Body of pancreas (tissue), 4 donors: Measurements from ENCODE around the gene CSRP1. TPM values are rescaled to one million over a fixed set of nuclear protein-coding genes. Genes with fewer than 3 reads are reported as not detected.
"Not testable (repeated sequence)": the region's sequence is repeated elsewhere in the genome, so short reads cannot be mapped to it uniquely, and the experiment has no call there.

Experiments used
- ATAC-seq: fragments of 150-250 bp; one replicate; pipeline ENCODE4 v1.9.1; 2016
- DNase-seq, 4 donors: peaks; one replicate each; pipeline ENCODE4 v3.0.0-alpha.2; 2019
- H3K27ac ChIP-seq, 4 donors: fragments of 200-600 bp; sonication (generic); 1 replicate in 3 of 4; 2 replicates in 1 of 4; pipeline versions ENCODE4 v1.5.1 to v1.6.1; 2016 to 2019; ENCODE audit warnings: mild to moderate bottlenecking in 1 of 4, mixed read lengths in 1 of 4, moderate library complexity in 1 of 4
- H3K27me3 ChIP-seq, 2 donors: fragments of 200-600 bp; sonication (generic); one replicate each; pipeline ENCODE4 v1.6.0; 2016; ENCODE audit warnings: mild to moderate bottlenecking in 1 of 2
- H3K36me3 ChIP-seq, 2 donors: fragments of 200-600 bp; sonication (generic); replicated peaks in 1 of 2; 2 replicates each; pipeline ENCODE4 v1.5.1; 2016; ENCODE audit warnings: low read depth in 2 of 2; ENCODE audit not compliant: insufficient read depth in 1 of 2
- H3K4me1 ChIP-seq: fragments of 200-600 bp; sonication (generic); one replicate; pipeline ENCODE4 v1.6.0; 2016
- H3K4me3 ChIP-seq, 2 donors: fragments of 200-600 bp; sonication (generic); 1 replicate in 1 of 2; 2 replicates in 1 of 2; pipeline ENCODE4 v1.5.1; 2016 to 2019
- H3K9me3 ChIP-seq, 3 donors: fragments of 200-600 bp; sonication (generic); 1 replicate in 2 of 3; 2 replicates in 1 of 3; pipeline ENCODE4 v1.5.1; 2016
- POLR2A ChIP-seq, 3 donors: fragments of 450-650 bp; IDR thresholded peaks; one replicate each; pipeline ENCODE4 v1.6.1; 2016; ENCODE audit warnings: antibody characterized with exemption in 3 of 3, mild to moderate bottlenecking in 2 of 3
- WGBS, 2 donors: methylation state at CpG; one replicate each; pipeline ENCODE4 v1.1.5; 2017; 5-methylcytosine and 5-hydroxymethylcytosine counted together
- intact Hi-C: fragments of 100-400 bp; cut with DNase I; formaldehyde crosslinking; loops from one replicate; pipeline ENCODE4 v1.15.1; 2023
- total RNA-seq, 2 donors: library from RNA; depleted of rRNA; stranded (reverse); fragments of >200 nt; gene quantifications; one replicate each; pipeline ENCODE4 v1.1.0, GENCODE V29; 2016
- TF ChIP-seq, protein P1 (sequence below), 7 experiments: fragments of 450-650 bp in 4 of 7; fragments of 200-600 bp in 3 of 7; sonication (generic) in 3 of 7; IDR thresholded peaks; one replicate each; pipeline ENCODE4 v1.5.1; 2016 to 2019; ENCODE audit warnings: antibody characterized with exemption in 7 of 7

CSRP1 gene
- total RNA-seq, 2 donors from 2014 or later: 127 to 245 TPM

DNA sequence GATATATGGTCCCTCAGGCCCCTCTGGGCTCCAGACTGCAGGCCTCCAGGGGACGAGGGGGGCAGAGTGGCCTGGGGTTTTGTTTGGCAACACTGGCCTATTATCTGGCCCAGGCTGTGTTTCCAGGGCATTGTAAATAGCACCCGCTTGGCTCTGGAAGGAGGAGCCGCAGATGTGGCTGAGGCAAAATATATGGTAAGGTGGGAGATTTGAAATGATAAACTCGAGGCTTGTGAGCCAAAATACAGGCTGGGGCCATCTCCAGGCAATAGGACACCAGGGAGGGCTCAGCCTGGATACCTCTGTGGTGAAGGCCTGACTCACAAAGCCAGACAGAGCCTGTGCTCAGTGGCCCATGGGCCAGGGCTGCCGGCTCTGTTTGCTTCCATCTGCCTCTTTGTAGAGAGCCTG lies 46.0 kb upstream of the CSRP1 start:
- intact Hi-C loops: no loop called here
- TF ChIP-seq, protein P1, sequence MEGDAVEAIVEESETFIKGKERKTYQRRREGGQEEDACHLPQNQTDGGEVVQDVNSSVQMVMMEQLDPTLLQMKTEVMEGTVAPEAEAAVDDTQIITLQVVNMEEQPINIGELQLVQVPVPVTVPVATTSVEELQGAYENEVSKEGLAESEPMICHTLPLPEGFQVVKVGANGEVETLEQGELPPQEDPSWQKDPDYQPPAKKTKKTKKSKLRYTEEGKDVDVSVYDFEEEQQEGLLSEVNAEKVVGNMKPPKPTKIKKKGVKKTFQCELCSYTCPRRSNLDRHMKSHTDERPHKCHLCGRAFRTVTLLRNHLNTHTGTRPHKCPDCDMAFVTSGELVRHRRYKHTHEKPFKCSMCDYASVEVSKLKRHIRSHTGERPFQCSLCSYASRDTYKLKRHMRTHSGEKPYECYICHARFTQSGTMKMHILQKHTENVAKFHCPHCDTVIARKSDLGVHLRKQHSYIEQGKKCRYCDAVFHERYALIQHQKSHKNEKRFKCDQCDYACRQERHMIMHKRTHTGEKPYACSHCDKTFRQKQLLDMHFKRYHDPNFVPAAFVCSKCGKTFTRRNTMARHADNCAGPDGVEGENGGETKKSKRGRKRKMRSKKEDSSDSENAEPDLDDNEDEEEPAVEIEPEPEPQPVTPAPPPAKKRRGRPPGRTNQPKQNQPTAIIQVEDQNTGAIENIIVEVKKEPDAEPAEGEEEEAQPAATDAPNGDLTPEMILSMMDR (IDR thresholded peaks at IDR 0.05): no peak
- no peak for TF ChIP-seq POLR2A (IDR thresholded peaks at IDR 0.05)
- Histone ChIP-seq H3K27ac (no peak overlapping the region), H3K4me1 (peaks cover 4% of the 10 kb centered on the region), H3K9me3 (no peaks in the 10 kb centered on the region), H3K4me3 (no peak overlapping the region), H3K27me3 (no peaks in the 10 kb centered on the region), H3K36me3 (no peaks in the 10 kb centered on the region)
- ATAC-seq: no peak
- WGBS, 2 donors: 58 to 78% methylated on average over 5 of the region's 5 CpGs
- DNase-seq: no peak

DNA sequence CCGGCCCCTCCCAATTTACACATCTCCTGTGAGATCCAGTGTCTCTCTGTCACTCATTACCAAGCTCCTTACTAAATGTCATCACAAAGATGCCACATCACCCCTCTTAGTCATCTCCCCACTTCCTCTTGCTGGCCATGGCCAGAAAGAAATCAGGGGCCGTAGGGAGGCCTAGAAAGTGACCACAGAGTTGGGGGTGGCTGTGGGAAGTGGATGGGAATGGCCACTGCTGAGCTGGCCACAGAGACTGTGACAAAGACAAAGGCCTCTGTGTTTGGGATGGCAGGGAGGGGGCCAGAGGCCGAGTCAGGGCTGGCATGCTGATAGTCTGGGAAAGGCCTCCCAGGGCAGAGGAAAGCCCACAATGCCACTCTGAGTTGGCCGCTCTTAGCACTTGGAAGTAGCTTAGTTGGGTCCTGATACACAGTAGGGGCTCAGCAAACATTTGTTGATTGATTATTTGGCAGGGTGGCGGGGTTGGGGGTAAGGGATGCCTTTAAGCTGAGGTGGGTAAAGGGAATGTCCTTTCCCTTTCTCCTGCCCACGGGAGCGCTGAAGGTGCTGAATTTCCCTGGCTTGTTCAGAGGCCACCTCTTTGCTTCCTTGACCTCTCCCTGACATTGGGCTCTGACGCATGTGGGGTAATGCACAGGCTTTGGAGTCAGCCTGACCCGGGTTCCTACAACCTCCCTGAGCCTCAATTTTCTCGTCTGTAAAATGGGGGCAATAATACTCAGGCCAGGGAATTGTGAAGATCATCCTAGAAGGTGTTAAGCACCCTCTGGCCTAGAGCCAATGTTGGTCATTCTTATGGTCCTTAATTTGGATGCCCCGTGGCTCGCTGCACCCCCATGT lies 45.2 kb upstream of the CSRP1 start:
- Histone ChIP-seq H3K27me3 (no peaks in the 10 kb centered on the region), H3K36me3 (no peaks in the 10 kb centered on the region), H3K4me1 (peaks cover 4% of the 10 kb centered on the region), H3K27ac (peak overlapping the region in 3 of 4 donors; percentile 17 to 43 (median 32)), H3K4me3 (no peak overlapping the region), H3K9me3 (no peaks in the 10 kb centered on the region)
- ATAC-seq (peak; percentile 73), DNase-seq (peak in 2 of 4 donors; percentile 41 to 46)
- intact Hi-C loops: no loop called here
- TF ChIP-seq, protein P1 (IDR thresholded peaks at IDR 0.05): no peak
- TF ChIP-seq POLR2A (IDR thresholded peaks at IDR 0.05): no peak
- 78 to 80% methylated on average over 11 to 12 of the region's 12 CpGs for WGBS, 2 donors

DNA sequence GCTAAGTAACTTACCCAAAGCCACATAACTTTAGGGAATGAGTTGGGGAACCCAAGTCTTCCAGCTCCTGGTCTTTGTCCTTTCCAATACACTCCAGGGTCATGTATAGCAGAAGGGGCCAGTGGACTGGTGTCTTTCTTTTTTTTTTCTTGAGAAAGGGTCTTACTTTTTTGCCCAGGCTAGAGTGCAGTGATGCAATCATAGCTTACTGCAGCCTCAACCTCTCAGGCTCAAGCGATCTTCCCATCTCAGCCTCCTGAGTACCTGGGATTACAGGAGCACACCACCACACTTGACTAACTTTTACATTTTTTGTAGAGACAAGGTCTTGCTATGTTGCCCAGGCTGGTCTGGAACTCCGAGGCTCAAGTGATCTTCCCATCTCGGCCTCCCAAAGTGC lies 44.2 kb upstream of the CSRP1 start:
- Histone ChIP-seq H3K4me1 (peaks cover 4% of the 10 kb centered on the region), H3K9me3 (no peaks in the 10 kb centered on the region), H3K4me3 (no peak overlapping the region), H3K36me3 (no peaks in the 10 kb centered on the region), H3K27me3 (no peaks in the 10 kb centered on the region), H3K27ac (no peak overlapping the region)
- no peak for ATAC-seq
- intact Hi-C loops: no loop called here
- WGBS, 2 donors: 87 to 91% methylated on average over 3 of the region's 3 CpGs
- no peak for DNase-seq
- no peak for TF ChIP-seq POLR2A (IDR thresholded peaks at IDR 0.05)
- TF ChIP-seq, protein P1 (IDR thresholded peaks at IDR 0.05): no peak

DNA sequence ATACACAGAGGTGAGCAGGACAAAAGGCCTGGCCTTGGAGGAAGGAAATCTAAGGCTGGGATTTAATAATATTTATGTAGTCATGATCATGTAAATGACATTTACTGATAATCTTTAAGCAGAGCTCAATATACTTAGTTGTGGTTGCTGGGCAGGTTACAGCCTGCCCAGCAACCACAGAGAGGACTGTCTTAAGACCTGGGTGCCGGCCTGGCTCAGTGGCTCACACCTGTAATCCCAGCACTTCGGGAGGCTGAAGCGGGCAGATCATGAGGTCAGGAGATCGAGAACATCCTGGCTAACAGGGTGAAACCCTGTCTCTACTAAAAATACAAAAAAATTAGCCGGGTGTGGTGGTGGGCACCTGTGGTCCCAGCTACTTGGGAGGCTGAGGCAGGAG lies 42.6 kb upstream of the CSRP1 start:
- intact Hi-C loops: not testable (repeated sequence)

DNA sequence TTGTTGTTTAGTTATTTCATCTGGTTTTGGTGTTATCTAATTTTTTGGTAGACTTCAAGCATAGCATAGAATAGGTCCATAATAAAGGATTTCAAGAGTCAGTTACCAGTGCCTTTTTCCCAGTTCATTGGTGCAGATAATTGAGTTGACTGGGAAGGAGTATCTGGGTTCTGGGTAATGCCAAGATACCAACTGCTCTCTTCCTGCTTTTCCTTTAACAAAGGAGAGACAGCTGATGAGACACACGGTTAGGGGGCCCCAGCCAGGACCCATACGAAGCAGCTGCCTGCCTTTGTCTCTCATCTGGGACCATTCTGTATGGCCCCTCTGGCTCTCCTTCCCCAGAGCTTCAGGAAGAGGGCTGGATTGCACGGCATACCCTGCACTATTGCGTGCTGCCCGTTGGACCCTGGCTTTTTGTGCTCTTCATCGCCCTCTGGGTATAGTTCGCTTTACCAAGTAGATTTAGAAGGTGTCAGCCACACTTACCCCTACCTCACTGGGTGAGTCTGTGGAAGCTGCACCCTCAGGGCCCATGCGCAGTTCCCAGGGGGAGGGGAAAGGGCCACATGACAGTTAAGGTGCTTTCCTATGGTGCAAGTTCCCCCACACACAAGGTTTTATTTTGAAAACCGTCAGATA lies 39.0 kb upstream of the CSRP1 start:
- no peaks in the 10 kb centered on the region for H3K4me1 ChIP-seq
- H3K27me3 ChIP-seq: no peaks in the 10 kb centered on the region
- WGBS, 2 donors: 40 to 61% methylated on average over 9 of the region's 9 CpGs
- intact Hi-C loops: no loop called here
- H3K9me3 ChIP-seq: no peaks in the 10 kb centered on the region
- no peak overlapping the region for H3K27ac ChIP-seq
- DNase-seq (no peak), ATAC-seq (no peak)
- H3K4me3 ChIP-seq: no peak overlapping the region
- TF ChIP-seq POLR2A (IDR thresholded peaks at IDR 0.05): no peak
- TF ChIP-seq, protein P1 (IDR thresholded peaks at IDR 0.05): peak in 1 of 7 experiments; percentile 7
- no peaks in the 10 kb centered on the region for H3K36me3 ChIP-seq

More for the DNA sequence above, 42.6 kb upstream of the CSRP1 start:
- not testable (repeated sequence) for H3K4me1 ChIP-seq, DNase-seq, H3K27me3 ChIP-seq, H3K27ac ChIP-seq, H3K4me3 ChIP-seq, H3K36me3 ChIP-seq, H3K9me3 ChIP-seq, ATAC-seq
- 93 to 97% methylated on average over 4 to 5 of the region's 5 CpGs for WGBS, 2 donors
